HEK293 (cell line): Measurements from ENCODE around the gene RTN4RL2.

Experiments used
- GLIS1 ChIP-seq: fragments of 450-650 bp; formaldehyde crosslinking; IDR thresholded peaks from 2 replicates; pipeline ENCODE4 v1.5.1; 2016; ENCODE audit warnings: missing biosample characterization, missing genetic modification characterization
- GLIS2 ChIP-seq: fragments of 450-650 bp; formaldehyde crosslinking; IDR thresholded peaks from 2 replicates; pipeline ENCODE4 v1.5.1; 2016; ENCODE audit warnings: missing biosample characterization, missing genetic modification characterization
- KLF1 ChIP-seq: fragments of 450-650 bp; formaldehyde crosslinking; IDR thresholded peaks from 2 replicates; pipeline ENCODE4 v1.5.1; 2016; ENCODE audit warnings: missing biosample characterization, missing genetic modification characterization
- KLF7 ChIP-seq: fragments of 450-650 bp; formaldehyde crosslinking; IDR thresholded peaks from 2 replicates; pipeline ENCODE4 v1.5.1; 2016; ENCODE audit warnings: missing biosample characterization, missing genetic modification characterization, borderline replicate concordance
- KLF8 ChIP-seq: fragments of 450-650 bp; formaldehyde crosslinking; IDR thresholded peaks from 2 replicates; pipeline ENCODE4 v1.5.1; 2016; ENCODE audit warnings: missing biosample characterization, missing genetic modification characterization
- KLF9 ChIP-seq: fragments of 450-650 bp; formaldehyde crosslinking; IDR thresholded peaks from 2 replicates; pipeline ENCODE4 v1.5.1; 2016; ENCODE audit warnings: missing biosample characterization, missing genetic modification characterization, low read depth
- YY2 ChIP-seq: fragments of 450-650 bp; formaldehyde crosslinking; IDR thresholded peaks from 2 replicates; pipeline ENCODE4 v1.5.1; 2016; ENCODE audit warnings: missing biosample characterization, missing genetic modification characterization
- ZBTB17 ChIP-seq: fragments of 450-650 bp; formaldehyde crosslinking; IDR thresholded peaks from 2 replicates; pipeline ENCODE4 v1.5.1; 2016; ENCODE audit warnings: missing biosample characterization, missing genetic modification characterization
- ZBTB20 ChIP-seq: fragments of 450-650 bp; formaldehyde crosslinking; IDR thresholded peaks from 2 replicates; pipeline ENCODE4 v1.5.1; 2016; ENCODE audit warnings: missing biosample characterization, missing genetic modification characterization
- ZBTB48 ChIP-seq: fragments of 450-650 bp; formaldehyde crosslinking; IDR thresholded peaks from 2 replicates; pipeline ENCODE4 v1.5.1; 2016; ENCODE audit warnings: missing biosample characterization, missing genetic modification characterization
- ZFP41 ChIP-seq: fragments of 450-650 bp; formaldehyde crosslinking; IDR thresholded peaks from 2 replicates; pipeline ENCODE4 v1.5.1; 2016; ENCODE audit warnings: missing biosample characterization, missing genetic modification characterization, borderline replicate concordance
- ZFP69B ChIP-seq: fragments of 450-650 bp; formaldehyde crosslinking; IDR thresholded peaks from 2 replicates; pipeline ENCODE4 v1.5.1; 2016; ENCODE audit warnings: missing biosample characterization, missing genetic modification characterization
- ZIC2 ChIP-seq: fragments of 450-650 bp; formaldehyde crosslinking; IDR thresholded peaks from 2 replicates; pipeline ENCODE4 v1.5.1; 2016; ENCODE audit warnings: missing biosample characterization, missing genetic modification characterization
- ZNF211 ChIP-seq: fragments of 450-650 bp; formaldehyde crosslinking; IDR thresholded peaks from 2 replicates; pipeline ENCODE4 v1.5.1; 2016; ENCODE audit warnings: low read depth, missing biosample characterization, missing genetic modification characterization
- ZNF311 ChIP-seq: fragments of 450-650 bp; formaldehyde crosslinking; IDR thresholded peaks from 2 replicates; pipeline ENCODE4 v1.5.1; 2017; ENCODE audit warnings: missing biosample characterization, missing genetic modification characterization, borderline replicate concordance
- ZNF341 ChIP-seq: fragments of 450-650 bp; formaldehyde crosslinking; IDR thresholded peaks from 2 replicates; pipeline ENCODE4; 2016; ENCODE audit warnings: low read depth, missing biosample characterization, missing genetic modification characterization
- ZNF549 ChIP-seq: fragments of 450-650 bp; IDR thresholded peaks from 2 replicates; pipeline ENCODE4 v1.5.1; 2018; ENCODE audit warnings: missing biosample characterization, missing genetic modification characterization, mild to moderate bottlenecking, inconsistent platforms, moderate library complexity
- ZNF623 ChIP-seq: fragments of 450-650 bp; formaldehyde crosslinking; IDR thresholded peaks from 2 replicates; pipeline ENCODE4 v1.5.1; 2016; ENCODE audit warnings: missing biosample characterization, missing genetic modification characterization
- ZNF677 ChIP-seq: fragments of 450-650 bp; IDR thresholded peaks from 2 replicates; pipeline ENCODE4 v1.5.0; 2018; ENCODE audit warnings: missing biosample characterization, mild to moderate bottlenecking, missing genetic modification characterization, moderate library complexity
- TF ChIP-seq, protein P1 (sequence below): fragments of 450-650 bp; formaldehyde crosslinking; IDR thresholded peaks from 2 replicates; pipeline ENCODE4 v1.5.0; 2017; ENCODE audit warnings: missing biosample characterization, missing genetic modification characterization, borderline replicate concordance
- TF ChIP-seq, protein P2 (sequence below): fragments of 450-650 bp; formaldehyde crosslinking; IDR thresholded peaks from 2 replicates; pipeline ENCODE4 v1.5.1; 2016; ENCODE audit warnings: missing biosample characterization, missing genetic modification characterization
- TF ChIP-seq, protein P3 (sequence below): fragments of 450-650 bp; formaldehyde crosslinking; IDR thresholded peaks from 2 replicates; pipeline ENCODE4 v1.5.1; 2016; ENCODE audit warnings: missing biosample characterization, missing genetic modification characterization
- TF ChIP-seq, protein P4 (sequence below): fragments of 450-650 bp; formaldehyde crosslinking; conservative IDR thresholded peaks from 2 replicates; pipeline ENCODE4 v1.5.1; 2016; ENCODE audit warnings: low read depth, missing biosample characterization, missing genetic modification characterization
- TF ChIP-seq, protein P5 (sequence below): fragments of 450-650 bp; formaldehyde crosslinking; IDR thresholded peaks from 2 replicates; pipeline ENCODE4 v1.5.1; 2016; ENCODE audit warnings: missing biosample characterization, missing genetic modification characterization
- TF ChIP-seq, protein P6 (sequence below): fragments of 450-650 bp; formaldehyde crosslinking; IDR thresholded peaks from 2 replicates; pipeline ENCODE4 v1.5.1; 2017; ENCODE audit warnings: missing biosample characterization, missing genetic modification characterization

RTN4RL2 gene

DNA sequence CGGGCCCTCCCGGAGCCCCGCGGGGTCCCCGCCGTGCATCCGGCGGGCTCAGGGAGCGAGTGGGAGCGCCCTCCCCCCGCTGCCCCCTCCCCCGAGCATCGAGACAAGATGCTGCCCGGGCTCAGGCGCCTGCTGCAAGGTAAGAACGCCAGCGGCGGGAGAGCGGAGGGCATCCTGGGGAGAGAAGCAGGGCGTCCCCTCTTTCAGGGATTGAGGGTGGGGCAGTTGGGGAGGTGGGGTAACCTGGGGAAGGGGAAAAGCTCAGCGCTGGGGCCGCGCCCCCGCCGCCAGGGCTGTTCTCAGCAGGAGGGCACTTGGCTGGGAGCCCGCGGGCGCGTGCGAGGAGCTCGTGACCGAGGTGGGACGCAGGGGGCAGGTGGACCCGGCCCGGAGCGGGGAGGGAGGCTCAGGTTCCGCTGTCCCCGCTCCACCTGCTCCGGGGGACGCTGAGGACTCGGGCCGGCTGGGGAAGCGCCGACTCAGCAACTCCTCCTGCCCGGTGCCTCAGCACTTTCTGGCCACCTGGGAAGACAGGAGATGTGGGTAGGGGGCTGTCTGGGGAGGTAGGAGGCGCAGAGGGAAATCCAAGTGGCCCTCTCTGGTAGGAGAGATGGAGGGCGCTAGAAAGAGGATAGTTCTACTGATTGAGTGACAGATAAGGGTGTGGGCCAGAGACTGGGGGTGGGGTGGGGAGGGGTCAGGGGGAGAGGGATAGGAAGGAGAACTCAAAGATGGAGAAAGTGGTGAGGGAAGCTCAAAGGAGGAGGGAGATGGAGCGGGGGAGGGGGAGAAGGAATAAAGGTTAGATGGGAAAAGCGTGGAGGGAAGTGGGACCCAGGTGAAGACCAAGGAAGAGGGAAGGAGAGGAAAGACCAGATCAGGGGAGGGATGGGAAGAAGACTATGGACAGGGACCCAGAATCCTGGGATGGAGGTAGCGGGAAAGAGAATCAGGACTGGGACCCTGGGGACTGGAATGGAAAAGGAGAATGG, 726 bp downstream of the RTN4RL2 start (continued):
- TF ChIP-seq, protein P1, sequence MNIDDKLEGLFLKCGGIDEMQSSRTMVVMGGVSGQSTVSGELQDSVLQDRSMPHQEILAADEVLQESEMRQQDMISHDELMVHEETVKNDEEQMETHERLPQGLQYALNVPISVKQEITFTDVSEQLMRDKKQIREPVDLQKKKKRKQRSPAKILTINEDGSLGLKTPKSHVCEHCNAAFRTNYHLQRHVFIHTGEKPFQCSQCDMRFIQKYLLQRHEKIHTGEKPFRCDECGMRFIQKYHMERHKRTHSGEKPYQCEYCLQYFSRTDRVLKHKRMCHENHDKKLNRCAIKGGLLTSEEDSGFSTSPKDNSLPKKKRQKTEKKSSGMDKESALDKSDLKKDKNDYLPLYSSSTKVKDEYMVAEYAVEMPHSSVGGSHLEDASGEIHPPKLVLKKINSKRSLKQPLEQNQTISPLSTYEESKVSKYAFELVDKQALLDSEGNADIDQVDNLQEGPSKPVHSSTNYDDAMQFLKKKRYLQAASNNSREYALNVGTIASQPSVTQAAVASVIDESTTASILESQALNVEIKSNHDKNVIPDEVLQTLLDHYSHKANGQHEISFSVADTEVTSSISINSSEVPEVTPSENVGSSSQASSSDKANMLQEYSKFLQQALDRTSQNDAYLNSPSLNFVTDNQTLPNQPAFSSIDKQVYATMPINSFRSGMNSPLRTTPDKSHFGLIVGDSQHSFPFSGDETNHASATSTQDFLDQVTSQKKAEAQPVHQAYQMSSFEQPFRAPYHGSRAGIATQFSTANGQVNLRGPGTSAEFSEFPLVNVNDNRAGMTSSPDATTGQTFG (tag by site-specific recombination), result no peak
- TF ChIP-seq ZNF677 (tag by site-specific recombination) (no peak), KLF8 (tag by site-specific recombination) (0 out of 2 replicates have a peak, but pooled peaks have one; percentile 12), ZNF311 (tag by site-specific recombination) (no peak), ZBTB20 (tag by site-specific recombination) (peak; percentile 39; the same call in 1 of the 2 replicates), ZNF623 (tag by site-specific recombination) (no peak), GLIS1 (tag by site-specific recombination) (peak; percentile 96), ZBTB48 (tag by site-specific recombination) (no peak), ZNF549 (tag by site-specific recombination) (no peak), ZFP41 (tag by site-specific recombination) (no peak), KLF1 (tag by site-specific recombination) (peak; percentile 97), ZIC2 (tag by site-specific recombination) (peak; percentile 78), KLF9 (tag by site-specific recombination) (peak; percentile 73), ZBTB17 (tag by site-specific recombination) (peak; percentile 42), KLF7 (tag by site-specific recombination) (peak; percentile 42; the same call in 1 of the 2 replicates), GLIS2 (tag by site-specific recombination) (peak; percentile 77), ZFP69B (tag by site-specific recombination) (peak; percentile 64), YY2 (tag by site-specific recombination) (no peak), ZNF211 (tag by site-specific recombination) (no peak), ZNF341 (tag by site-specific recombination) (peak; percentile 60)
- TF ChIP-seq, protein P2, sequence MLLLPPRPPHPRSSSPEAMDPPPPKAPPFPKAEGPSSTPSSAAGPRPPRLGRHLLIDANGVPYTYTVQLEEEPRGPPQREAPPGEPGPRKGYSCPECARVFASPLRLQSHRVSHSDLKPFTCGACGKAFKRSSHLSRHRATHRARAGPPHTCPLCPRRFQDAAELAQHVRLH (tag by site-specific recombination), result no peak
- TF ChIP-seq, protein P3, sequence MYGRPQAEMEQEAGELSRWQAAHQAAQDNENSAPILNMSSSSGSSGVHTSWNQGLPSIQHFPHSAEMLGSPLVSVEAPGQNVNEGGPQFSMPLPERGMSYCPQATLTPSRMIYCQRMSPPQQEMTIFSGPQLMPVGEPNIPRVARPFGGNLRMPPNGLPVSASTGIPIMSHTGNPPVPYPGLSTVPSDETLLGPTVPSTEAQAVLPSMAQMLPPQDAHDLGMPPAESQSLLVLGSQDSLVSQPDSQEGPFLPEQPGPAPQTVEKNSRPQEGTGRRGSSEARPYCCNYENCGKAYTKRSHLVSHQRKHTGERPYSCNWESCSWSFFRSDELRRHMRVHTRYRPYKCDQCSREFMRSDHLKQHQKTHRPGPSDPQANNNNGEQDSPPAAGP (tag by site-specific recombination), result peak; percentile 66
- TF ChIP-seq, protein P4, sequence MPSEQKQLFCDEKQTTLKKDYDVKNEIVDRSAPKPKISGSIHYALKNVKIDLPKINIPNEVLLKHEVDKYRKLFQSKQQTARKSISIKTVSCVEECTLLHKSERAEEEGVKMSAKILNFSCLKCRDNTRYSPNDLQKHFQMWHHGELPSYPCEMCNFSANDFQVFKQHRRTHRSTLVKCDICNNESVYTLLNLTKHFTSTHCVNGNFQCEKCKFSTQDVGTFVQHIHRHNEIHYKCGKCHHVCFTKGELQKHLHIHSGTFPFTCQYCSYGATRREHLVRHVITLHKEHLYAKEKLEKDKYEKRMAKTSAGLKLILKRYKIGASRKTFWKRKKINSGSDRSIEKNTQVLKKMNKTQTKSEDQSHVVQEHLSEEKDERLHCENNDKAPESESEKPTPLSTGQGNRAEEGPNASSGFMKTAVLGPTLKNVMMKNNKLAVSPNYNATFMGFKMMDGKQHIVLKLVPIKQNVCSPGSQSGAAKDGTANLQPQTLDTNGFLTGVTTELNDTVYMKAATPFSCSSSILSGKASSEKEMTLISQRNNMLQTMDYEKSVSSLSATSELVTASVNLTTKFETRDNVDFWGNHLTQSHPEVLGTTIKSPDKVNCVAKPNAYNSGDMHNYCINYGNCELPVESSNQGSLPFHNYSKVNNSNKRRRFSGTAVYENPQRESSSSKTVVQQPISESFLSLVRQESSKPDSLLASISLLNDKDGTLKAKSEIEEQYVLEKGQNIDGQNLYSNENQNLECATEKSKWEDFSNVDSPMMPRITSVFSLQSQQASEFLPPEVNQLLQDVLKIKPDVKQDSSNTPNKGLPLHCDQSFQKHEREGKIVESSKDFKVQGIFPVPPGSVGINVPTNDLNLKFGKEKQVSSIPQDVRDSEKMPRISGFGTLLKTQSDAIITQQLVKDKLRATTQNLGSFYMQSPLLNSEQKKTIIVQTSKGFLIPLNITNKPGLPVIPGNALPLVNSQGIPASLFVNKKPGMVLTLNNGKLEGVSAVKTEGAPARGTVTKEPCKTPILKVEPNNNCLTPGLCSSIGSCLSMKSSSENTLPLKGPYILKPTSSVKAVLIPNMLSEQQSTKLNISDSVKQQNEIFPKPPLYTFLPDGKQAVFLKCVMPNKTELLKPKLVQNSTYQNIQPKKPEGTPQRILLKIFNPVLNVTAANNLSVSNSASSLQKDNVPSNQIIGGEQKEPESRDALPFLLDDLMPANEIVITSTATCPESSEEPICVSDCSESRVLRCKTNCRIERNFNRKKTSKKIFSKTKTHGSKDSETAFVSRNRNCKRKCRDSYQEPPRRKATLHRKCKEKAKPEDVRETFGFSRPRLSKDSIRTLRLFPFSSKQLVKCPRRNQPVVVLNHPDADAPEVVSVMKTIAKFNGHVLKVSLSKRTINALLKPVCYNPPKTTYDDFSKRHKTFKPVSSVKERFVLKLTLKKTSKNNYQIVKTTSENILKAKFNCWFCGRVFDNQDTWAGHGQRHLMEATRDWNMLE, result no peak
- TF ChIP-seq, protein P5, sequence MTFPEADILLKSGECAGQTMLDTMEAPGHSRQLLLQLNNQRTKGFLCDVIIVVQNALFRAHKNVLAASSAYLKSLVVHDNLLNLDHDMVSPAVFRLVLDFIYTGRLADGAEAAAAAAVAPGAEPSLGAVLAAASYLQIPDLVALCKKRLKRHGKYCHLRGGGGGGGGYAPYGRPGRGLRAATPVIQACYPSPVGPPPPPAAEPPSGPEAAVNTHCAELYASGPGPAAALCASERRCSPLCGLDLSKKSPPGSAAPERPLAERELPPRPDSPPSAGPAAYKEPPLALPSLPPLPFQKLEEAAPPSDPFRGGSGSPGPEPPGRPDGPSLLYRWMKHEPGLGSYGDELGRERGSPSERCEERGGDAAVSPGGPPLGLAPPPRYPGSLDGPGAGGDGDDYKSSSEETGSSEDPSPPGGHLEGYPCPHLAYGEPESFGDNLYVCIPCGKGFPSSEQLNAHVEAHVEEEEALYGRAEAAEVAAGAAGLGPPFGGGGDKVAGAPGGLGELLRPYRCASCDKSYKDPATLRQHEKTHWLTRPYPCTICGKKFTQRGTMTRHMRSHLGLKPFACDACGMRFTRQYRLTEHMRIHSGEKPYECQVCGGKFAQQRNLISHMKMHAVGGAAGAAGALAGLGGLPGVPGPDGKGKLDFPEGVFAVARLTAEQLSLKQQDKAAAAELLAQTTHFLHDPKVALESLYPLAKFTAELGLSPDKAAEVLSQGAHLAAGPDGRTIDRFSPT (tag by site-specific recombination), result 0 out of 2 replicates have a peak, but pooled peaks have one; percentile 36
- TF ChIP-seq, protein P6, sequence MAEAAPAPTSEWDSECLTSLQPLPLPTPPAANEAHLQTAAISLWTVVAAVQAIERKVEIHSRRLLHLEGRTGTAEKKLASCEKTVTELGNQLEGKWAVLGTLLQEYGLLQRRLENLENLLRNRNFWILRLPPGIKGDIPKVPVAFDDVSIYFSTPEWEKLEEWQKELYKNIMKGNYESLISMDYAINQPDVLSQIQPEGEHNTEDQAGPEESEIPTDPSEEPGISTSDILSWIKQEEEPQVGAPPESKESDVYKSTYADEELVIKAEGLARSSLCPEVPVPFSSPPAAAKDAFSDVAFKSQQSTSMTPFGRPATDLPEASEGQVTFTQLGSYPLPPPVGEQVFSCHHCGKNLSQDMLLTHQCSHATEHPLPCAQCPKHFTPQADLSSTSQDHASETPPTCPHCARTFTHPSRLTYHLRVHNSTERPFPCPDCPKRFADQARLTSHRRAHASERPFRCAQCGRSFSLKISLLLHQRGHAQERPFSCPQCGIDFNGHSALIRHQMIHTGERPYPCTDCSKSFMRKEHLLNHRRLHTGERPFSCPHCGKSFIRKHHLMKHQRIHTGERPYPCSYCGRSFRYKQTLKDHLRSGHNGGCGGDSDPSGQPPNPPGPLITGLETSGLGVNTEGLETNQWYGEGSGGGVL, result peak; percentile 25
